ENCODE results near the gene PRKCZ. TPM values are rescaled to one million over a fixed set of nuclear protein-coding genes. Genes with fewer than 3 reads are reported as not detected.

The PRKCZ gene
- total RNA-seq, 2 experiments from 2014 or later: 6.8 to 7.0 TPM

- peak overlapping the region; percentile 84 for H3K27ac Mint-ChIP-seq
- CTCF ChIA-PET: interaction anchor here (1.0 to 1.7 kb wide), 4 partner anchors 37 to 150 kb away, joined by 3 to 4 read pairs (median 3); partner anchors contain the start of gene FAAP20
- H3K4me1 Mint-ChIP-seq (ENCODE audit: low read depth): peaks cover 39% of the 10 kb centered on the region
- H3K9me3 Mint-ChIP-seq: no peaks in the 10 kb centered on the region
- peak; percentile 89 for DNase-seq
- H3K36me3 Mint-ChIP-seq (ENCODE audit: low read depth): peaks cover 25% of the 10 kb centered on the region
- peak overlapping the region; percentile 98 for H3K4me3 Mint-ChIP-seq
- intact Hi-C loops (cut with micrococcal nuclease): loop anchor here (1.0 to 2.0 kb wide), 7 partner anchors 9 to 315 kb away; partner anchors contain the start of genes MORN1 and RER1
- H3K27me3 Mint-ChIP-seq (ENCODE audit: low read depth): no peaks in the 10 kb centered on the region
Measured at GRCh38 chr1:2231532-2232254, 181.5 kb downstream of the PRKCZ start.

GRCh38 chr1:2232255-2232915, 182.2 kb downstream of the PRKCZ start:
- Mint-ChIP-seq H3K36me3 (ENCODE audit: low read depth) (peaks cover 25% of the 10 kb centered on the region), H3K27ac (peak overlapping the region; percentile 84), H3K27me3 (ENCODE audit: low read depth) (no peaks in the 10 kb centered on the region), H3K4me3 (peak overlapping the region; percentile 98), H3K4me1 (ENCODE audit: low read depth) (peaks cover 46% of the 10 kb centered on the region), H3K9me3 (no peaks in the 10 kb centered on the region)
- peak; percentile 29 for DNase-seq
- CTCF ChIA-PET: interaction anchor here (0.6 to 1.7 kb wide), 6 partner anchors 11 to 150 kb away, joined by 3 to 4 read pairs (median 3); partner anchors contain the start of gene FAAP20
- intact Hi-C loops (cut with micrococcal nuclease): loop anchor here (1.0 to 2.0 kb wide), 4 partner anchors 8 to 68 kb away; no protein-coding TSS in a partner anchor

- Mint-ChIP-seq H3K27ac (peak overlapping the region; percentile 94), H3K9me3 (no peaks in the 10 kb centered on the region), H3K4me3 (peak overlapping the region; percentile 98), H3K4me1 (ENCODE audit: low read depth) (peaks cover 50% of the 10 kb centered on the region), H3K36me3 (ENCODE audit: low read depth) (peaks cover 25% of the 10 kb centered on the region), H3K27me3 (ENCODE audit: low read depth) (no peaks in the 10 kb centered on the region)
- intact Hi-C loops (cut with micrococcal nuclease): loop anchor here (1.0 to 2.0 kb wide), 4 partner anchors 7 to 67 kb away; no protein-coding TSS in a partner anchor
- CTCF ChIA-PET: interaction anchor here (0.6 to 1.7 kb wide), 4 partner anchors 11 to 149 kb away, joined by 3 to 4 read pairs (median 4); no protein-coding TSS in a partner anchor
- DNase-seq: no peak
Measured at GRCh38 chr1:2232916-2233438, 182.8 kb downstream of the PRKCZ start.

- peaks cover 55% of the 10 kb centered on the region for H3K4me1 Mint-ChIP-seq (ENCODE audit: low read depth)
- H3K27ac Mint-ChIP-seq: peak overlapping the region; percentile 94
- intact Hi-C loops (cut with micrococcal nuclease): loop anchor here (2.0 kb wide), 1 partner anchor 13 kb away; no protein-coding TSS in a partner anchor
- CTCF ChIA-PET: interaction anchor here (1.0 to 2.2 kb wide), 4 partner anchors 10 to 83 kb away, joined by 3 to 8 read pairs (median 3); partner anchors contain the start of gene FAAP20
- no peaks in the 10 kb centered on the region for H3K27me3 Mint-ChIP-seq (ENCODE audit: low read depth)
- H3K4me3 Mint-ChIP-seq: peak overlapping the region; percentile 98
- H3K9me3 Mint-ChIP-seq: no peaks in the 10 kb centered on the region
- no peak for DNase-seq
- peaks cover 25% of the 10 kb centered on the region for H3K36me3 Mint-ChIP-seq (ENCODE audit: low read depth)
Measured at GRCh38 chr1:2233468-2233867, 183.3 kb downstream of the PRKCZ start.

- no peaks in the 10 kb centered on the region for H3K27me3 Mint-ChIP-seq (ENCODE audit: low read depth)
- H3K27ac Mint-ChIP-seq: peak overlapping the region; percentile 94
- H3K4me3 Mint-ChIP-seq: peak overlapping the region; percentile 98
- intact Hi-C loops (cut with micrococcal nuclease): loop anchor here (2.0 kb wide), 2 partner anchors 13 to 25 kb away; no protein-coding TSS in a partner anchor
- H3K4me1 Mint-ChIP-seq (ENCODE audit: low read depth): peaks cover 61% of the 10 kb centered on the region
- peak; percentile 82 for DNase-seq
- CTCF ChIA-PET: interaction anchor here (1.0 to 2.2 kb wide), 6 partner anchors 9 to 147 kb away, joined by 3 to 8 read pairs (median 4); partner anchors contain the start of gene FAAP20
- no peaks in the 10 kb centered on the region for H3K9me3 Mint-ChIP-seq
- peaks cover 22% of the 10 kb centered on the region for H3K36me3 Mint-ChIP-seq (ENCODE audit: low read depth)
Measured at GRCh38 chr1:2233997-2234761, 184.0 kb downstream of the PRKCZ start.

- Mint-ChIP-seq H3K27me3 (ENCODE audit: low read depth) (no peaks in the 10 kb centered on the region), H3K36me3 (ENCODE audit: low read depth) (peaks cover 18% of the 10 kb centered on the region), H3K4me3 (peak overlapping the region; percentile 98), H3K27ac (peak overlapping the region; percentile 94), H3K4me1 (ENCODE audit: low read depth) (peaks cover 66% of the 10 kb centered on the region), H3K9me3 (no peaks in the 10 kb centered on the region)
- CTCF ChIA-PET: interaction anchor here (1.0 to 2.2 kb wide), 3 partner anchors 37 to 146 kb away, joined by 4 to 8 read pairs (median 5); partner anchors contain the start of gene FAAP20
- DNase-seq: peak; percentile 37
- intact Hi-C loops (cut with micrococcal nuclease): loop anchor here (2.0 kb wide), 1 partner anchor 24 kb away; no protein-coding TSS in a partner anchor
Measured at GRCh38 chr1:2234762-2235113, 184.5 kb downstream of the PRKCZ start.

Other genes starting within 250 kb of the PRKCZ start
- gene GNB1, start 159.3 kb upstream of the PRKCZ start, total RNA-seq: 100 to 1,000 TPM; 326 to 351 TPM
- gene CALML6, start 135.2 kb upstream of the PRKCZ start, total RNA-seq: under 1 TPM; 0.41 to 0.86 TPM
- gene TMEM52, start 131.1 kb upstream of the PRKCZ start, total RNA-seq: under 1 TPM in 1 of 2 experiments, not detected in 1; 0.99 TPM
- not detected for gene CFAP74, start 46.6 kb upstream of the PRKCZ start, total RNA-seq
- gene GABRD, start 31.1 kb upstream of the PRKCZ start, total RNA-seq: not detected
- 10 to 100 TPM; 48.2 to 54.4 TPM for gene FAAP20, start 144.4 kb downstream of the PRKCZ start, total RNA-seq
- 10 to 100 TPM; 25.5 to 26.3 TPM for gene SKI, start 177.9 kb downstream of the PRKCZ start, total RNA-seq

All from activated naive CD4-positive, alpha-beta T cell treated with anti-CD3 and anti-CD28 coated beads for 36 hours (primary cell).